Duodenal mucosa (tissue), 2 donors: Measurements from ENCODE around the gene PLXNC1.

Experiments
- H3K27ac ChIP-seq: one replicate; pipeline ENCODE4 v1.7.0; 2013; ENCODE audit warnings: low read depth, low read length
- H3K27me3 ChIP-seq, 2 donors: one replicate each; pipeline ENCODE4 v1.7.0; 2013; ENCODE audit warnings: low read length in 2 of 2, control low read depth in 1 of 2; ENCODE audit not compliant: insufficient read depth in 2 of 2, control insufficient read depth in 1 of 2
- H3K36me3 ChIP-seq, 2 donors: one replicate each; pipeline ENCODE4 v1.7.0; 2013; ENCODE audit warnings: low read length in 2 of 2, control low read depth in 1 of 2; ENCODE audit not compliant: insufficient read depth in 2 of 2, control insufficient read depth in 1 of 2
- H3K4me1 ChIP-seq, 2 donors: one replicate each; pipeline ENCODE4 v1.7.0; 2013; ENCODE audit warnings: low read length in 2 of 2, control low read depth in 1 of 2; ENCODE audit not compliant: insufficient read depth in 2 of 2, control insufficient read depth in 1 of 2
- H3K4me3 ChIP-seq, 2 donors: one replicate each; pipeline ENCODE4 v1.7.0; 2013; ENCODE audit warnings: low read length in 2 of 2, low read depth in 1 of 2
- H3K9ac ChIP-seq, 2 donors: one replicate each; pipeline ENCODE4 v1.7.0; 2013; ENCODE audit warnings: low read length in 2 of 2, low read depth in 1 of 2
- H3K9me3 ChIP-seq, 2 donors: one replicate each; pipeline ENCODE4 v1.7.0; 2013; ENCODE audit warnings: low read length in 2 of 2, control low read depth in 1 of 2; ENCODE audit not compliant: control insufficient read depth in 1 of 2

PLXNC1 gene

GRCh38 chr12:94145191-94145983 lies 3.0 kb upstream of the PLXNC1 start:
- Histone ChIP-seq H3K36me3 (no peaks in the 10 kb centered on the region), H3K27ac (no peak overlapping the region), H3K27me3 (peaks cover 20 to 43% of the 10 kb centered on the region in 2 donors)

DNA sequence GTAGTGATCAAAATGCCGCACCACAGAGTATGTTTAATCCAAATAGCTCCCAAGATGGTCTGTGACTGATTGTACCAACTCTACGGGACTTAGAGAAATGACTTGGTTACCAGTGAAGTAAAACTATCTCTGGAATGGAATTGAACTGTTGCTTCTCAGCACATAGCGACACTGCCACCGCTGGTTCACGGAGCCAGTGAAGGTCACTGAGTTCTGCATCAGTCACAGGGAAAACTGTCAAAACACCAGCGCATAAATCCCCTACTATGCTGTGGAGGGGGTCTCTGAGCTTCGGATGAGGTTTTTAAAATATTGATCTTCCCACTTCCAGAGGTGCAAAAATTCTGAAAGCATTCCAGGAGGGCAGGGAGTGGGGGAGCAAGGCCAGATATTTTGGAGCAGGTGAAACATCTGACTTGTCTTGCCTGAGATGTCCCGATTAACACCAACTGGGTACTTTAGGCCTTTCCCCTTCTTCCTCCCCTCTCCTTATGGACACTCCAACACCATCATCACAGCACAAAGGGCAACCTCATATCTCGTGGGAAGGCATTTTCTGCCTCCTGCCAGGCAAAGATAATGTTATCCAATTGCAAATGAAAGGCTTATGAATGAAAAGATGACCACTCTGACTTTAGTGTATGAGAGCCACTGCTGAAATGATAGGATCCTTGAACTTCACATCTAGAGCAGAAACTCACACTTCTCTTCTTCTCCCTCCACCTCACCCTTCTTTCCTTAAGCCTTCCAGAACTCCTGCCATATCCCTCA lies 2.0 kb upstream of the PLXNC1 start:
- Histone ChIP-seq H3K9ac (no peak overlapping the region), H3K4me1 (peaks cover 7 to 24% of the 10 kb centered on the region in 2 donors), H3K9me3 (no peaks in the 10 kb centered on the region), H3K27ac (no peak overlapping the region), H3K4me3 (no peak overlapping the region), H3K36me3 (no peaks in the 10 kb centered on the region), H3K27me3 (peaks cover 21 to 44% of the 10 kb centered on the region in 2 donors)

More at GRCh38 chr12:94145191-94145983, 3.0 kb upstream of the PLXNC1 start:
- Histone ChIP-seq H3K9me3 (no peaks in the 10 kb centered on the region), H3K4me1 (peaks cover 0 to 15% of the 10 kb centered on the region in 2 donors), H3K4me3 (no peak overlapping the region), H3K9ac (no peak overlapping the region)

DNA sequence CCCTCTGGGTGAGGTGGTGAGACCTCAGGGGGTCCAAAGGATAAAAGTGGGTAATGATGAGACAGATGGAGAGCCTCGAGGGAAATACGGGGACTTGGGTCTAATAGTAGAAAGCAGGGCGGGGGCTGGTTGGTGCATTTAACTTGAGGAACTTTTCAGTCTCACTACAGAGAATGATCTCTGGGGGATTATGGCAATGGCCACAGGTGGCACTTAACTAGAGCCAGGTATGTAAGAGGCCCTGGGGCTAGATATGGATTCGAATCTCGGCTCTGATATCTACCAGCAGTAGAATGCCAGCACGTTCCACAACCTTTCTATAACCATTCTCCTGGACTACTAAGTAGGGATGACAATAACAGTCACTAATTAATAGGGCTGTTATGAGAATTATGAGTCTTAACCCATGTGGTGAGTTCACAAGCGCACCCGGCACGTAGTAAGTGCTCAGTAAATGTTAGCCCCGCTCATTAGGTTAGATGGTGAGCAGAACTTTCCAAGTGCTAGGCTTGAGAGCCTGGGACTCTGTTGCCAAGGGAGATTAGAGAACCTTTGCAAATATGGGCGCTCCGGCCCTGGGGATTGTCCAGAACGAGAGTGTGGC lies 888 bp upstream of the PLXNC1 start:
- Histone ChIP-seq H3K27me3 (peaks cover 21 to 44% of the 10 kb centered on the region in 2 donors), H3K27ac (no peak overlapping the region), H3K9ac (no peak overlapping the region), H3K36me3 (no peaks in the 10 kb centered on the region), H3K4me3 (peak overlapping the region; percentile 53), H3K9me3 (no peaks in the 10 kb centered on the region), H3K4me1 (peaks cover 17 to 36% of the 10 kb centered on the region in 2 donors)

- Histone ChIP-seq H3K9me3 (no peaks in the 10 kb centered on the region), H3K9ac (peak overlapping the region in 1 of 2 donors; percentile 48), H3K27me3 (peaks cover 21 to 38% of the 10 kb centered on the region in 2 donors), H3K4me3 (peak overlapping the region; percentile 64 to 78), H3K36me3 (no peaks in the 10 kb centered on the region), H3K27ac (no peak overlapping the region), H3K4me1 (peaks cover 23 to 37% of the 10 kb centered on the region in 2 donors)
Observed at GRCh38 chr12:94148739-94149118, 352 bp downstream of the PLXNC1 start.

GRCh38 chr12:94149119-94149780 lies 873 bp downstream of the PLXNC1 start:
- peak overlapping the region; percentile 47 to 48 for H3K9ac ChIP-seq
- H3K27me3 ChIP-seq, result peaks cover 21 to 33% of the 10 kb centered on the region in 2 donors
- peak overlapping the region; percentile 64 to 78 for H3K4me3 ChIP-seq
- H3K9me3 ChIP-seq, result no peaks in the 10 kb centered on the region
- no peak overlapping the region for H3K27ac ChIP-seq
- H3K36me3 ChIP-seq, result no peaks in the 10 kb centered on the region
- peaks cover 23 to 37% of the 10 kb centered on the region in 2 donors for H3K4me1 ChIP-seq

DNA sequence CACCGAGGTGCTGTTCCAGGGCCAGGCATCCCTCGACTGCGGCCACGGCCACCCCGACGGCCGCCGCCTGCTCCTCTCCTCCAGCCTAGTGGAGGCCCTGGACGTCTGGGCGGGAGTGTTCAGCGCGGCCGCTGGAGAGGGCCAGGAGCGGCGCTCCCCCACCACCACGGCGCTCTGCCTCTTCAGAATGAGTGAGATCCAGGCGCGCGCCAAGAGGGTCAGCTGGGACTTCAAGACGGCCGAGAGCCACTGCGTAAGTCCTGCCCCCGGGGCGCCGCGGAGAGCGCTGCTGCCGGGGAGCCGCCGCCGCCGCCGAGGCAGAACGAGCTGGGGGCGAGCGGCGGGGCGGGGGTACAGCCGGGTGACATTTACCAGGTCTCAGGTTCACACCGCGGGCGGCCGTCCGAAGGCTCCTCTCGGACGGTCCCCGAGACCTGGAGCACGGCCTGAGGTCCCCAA lies 1.4 kb downstream of the PLXNC1 start:
- Histone ChIP-seq H3K9ac (peak overlapping the region in 1 of 2 donors; percentile 47), H3K9me3 (no peaks in the 10 kb centered on the region), H3K27ac (no peak overlapping the region), H3K4me1 (peaks cover 23 to 37% of the 10 kb centered on the region in 2 donors), H3K27me3 (peaks cover 21 to 28% of the 10 kb centered on the region in 2 donors), H3K4me3 (peak overlapping the region; percentile 64 to 78), H3K36me3 (no peaks in the 10 kb centered on the region)

DNA sequence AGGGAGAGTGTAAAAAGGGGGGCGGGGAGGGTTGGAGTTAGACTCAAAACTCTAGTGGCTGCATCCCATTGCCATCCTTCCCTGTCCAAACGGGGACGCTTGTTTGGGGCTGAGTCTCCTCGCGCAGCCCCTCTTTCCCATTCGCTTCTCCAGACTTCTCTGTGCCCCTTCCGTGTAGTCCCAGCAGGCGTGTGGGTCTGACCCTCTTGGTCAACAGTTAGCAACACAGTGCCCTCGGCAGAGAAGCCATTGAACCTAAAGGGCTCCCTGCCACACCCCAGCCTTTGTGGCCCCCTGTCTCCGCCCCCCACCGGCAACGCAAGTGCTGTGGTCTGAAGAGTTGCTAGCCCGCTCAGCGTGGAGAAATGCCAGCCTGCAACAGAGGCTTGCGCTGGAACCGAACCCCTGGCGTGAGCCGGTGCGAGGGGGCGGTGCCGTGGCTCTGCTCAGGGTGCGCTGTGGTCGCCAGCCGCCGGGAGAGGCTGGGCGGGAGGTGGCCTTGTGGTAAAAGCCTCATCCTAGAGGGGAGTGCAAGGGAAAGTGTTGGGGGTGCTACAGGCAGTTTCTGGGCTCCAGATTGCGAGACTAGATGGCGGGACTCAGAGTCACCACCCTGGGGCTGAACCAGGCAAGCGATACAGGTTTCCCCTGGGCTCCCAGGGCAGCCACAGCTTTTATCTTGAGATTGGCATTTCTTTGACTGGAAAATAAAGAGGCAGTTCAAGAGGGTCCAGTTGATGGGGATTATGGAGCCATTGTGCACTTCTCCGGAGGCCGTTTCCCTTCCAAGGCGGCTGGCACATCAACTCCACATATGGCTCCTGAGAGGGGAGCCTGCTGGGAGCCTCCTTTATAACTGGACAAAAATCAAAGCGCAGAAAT lies 2.1 kb downstream of the PLXNC1 start:
- no peaks in the 10 kb centered on the region for H3K36me3 ChIP-seq
- no peak overlapping the region for H3K9ac ChIP-seq
- no peaks in the 10 kb centered on the region for H3K9me3 ChIP-seq
- peak overlapping the region; percentile 64 to 78 for H3K4me3 ChIP-seq
- H3K27me3 ChIP-seq, result peaks cover 21 to 26% of the 10 kb centered on the region in 2 donors
- peaks cover 23 to 37% of the 10 kb centered on the region in 2 donors for H3K4me1 ChIP-seq
- H3K27ac ChIP-seq, result no peak overlapping the region

DNA sequence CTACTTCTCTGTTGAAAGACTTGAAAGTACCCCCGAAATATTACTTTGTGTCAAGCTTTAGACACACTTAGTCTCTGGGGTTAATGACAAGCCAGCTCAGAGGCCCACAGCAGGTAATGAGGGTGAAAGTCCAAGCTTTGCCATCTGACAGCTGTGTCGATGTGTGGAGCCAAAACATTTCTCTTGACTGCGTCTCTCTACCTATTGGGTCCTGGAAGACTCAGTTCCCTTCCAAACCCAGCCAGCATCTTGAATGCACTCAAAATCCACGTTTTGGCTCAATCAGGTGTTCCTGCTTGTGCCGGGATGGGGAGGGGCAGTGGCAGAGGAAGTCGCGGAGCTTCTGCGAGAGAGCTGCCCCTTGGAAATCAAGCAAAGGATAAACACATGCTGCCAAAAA lies 3.2 kb downstream of the PLXNC1 start:
- Histone ChIP-seq H3K4me1 (peaks cover 23 to 37% of the 10 kb centered on the region in 2 donors), H3K36me3 (no peaks in the 10 kb centered on the region), H3K27ac (no peak overlapping the region), H3K4me3 (peak overlapping the region; percentile 41 to 78), H3K9ac (no peak overlapping the region), H3K27me3 (peaks cover 20 to 21% of the 10 kb centered on the region in 2 donors), H3K9me3 (no peaks in the 10 kb centered on the region)
